ENCODE data around the gene WDR7.

WDR7 gene

DNA sequence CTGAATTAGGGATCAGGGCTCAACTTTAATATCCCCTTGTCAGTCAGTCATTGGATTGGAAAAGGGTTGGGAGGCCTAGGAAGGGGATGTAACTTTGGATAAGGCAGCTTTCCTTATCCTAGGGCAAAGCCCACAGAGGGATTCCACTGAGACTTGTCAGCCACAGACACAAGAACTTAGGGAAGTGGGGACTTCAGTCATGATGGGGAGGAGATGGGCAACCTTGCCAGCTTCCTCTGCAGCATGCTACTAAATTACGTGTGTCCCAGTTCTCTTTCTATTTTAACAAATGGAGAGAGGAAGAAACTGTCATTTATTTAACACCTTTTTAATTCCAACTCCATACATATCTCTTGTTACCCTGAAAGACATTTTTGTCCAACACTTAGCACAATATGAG is 237.8 kb downstream of the WDR7 start:
- Histone ChIP-seq H3K9me3 (replicated peaks; ENCODE audit: insufficient read depth, low read length) (no peaks in the 10 kb centered on the region), H3K4me2 (ENCODE audit: low read depth, low read length) (no peak overlapping the region), H3K36me3 (replicated peaks; ENCODE audit: insufficient read depth, low read length) (no peaks in the 10 kb centered on the region), H3K79me2 (ENCODE audit: low read length) (no peaks in the 10 kb centered on the region), H4K20me1 (ENCODE audit: insufficient read depth, low read length) (no peaks in the 10 kb centered on the region), H3F3A (ENCODE audit: insufficient read depth, low read length) (no peaks in the 10 kb centered on the region), H2AFZ (ENCODE audit: low read length) (no peak overlapping the region), H3K4me1 (ENCODE audit: low read length) (no peaks in the 10 kb centered on the region), H3K4me3 (ENCODE audit: low read length) (no peak overlapping the region), H3K27ac (ENCODE audit: low read length) (no peak overlapping the region), H3K9me2 (replicated peaks; ENCODE audit: insufficient read depth, low read length) (no peaks in the 10 kb centered on the region), H3K27me3 (replicated peaks; ENCODE audit: insufficient read depth, low read length) (no peaks in the 10 kb centered on the region), H3K9ac (ENCODE audit: low read length) (no peak overlapping the region)
- no peak for DNase-seq
- TF ChIP-seq EZH2phosphoT487 (IDR thresholded peaks at IDR 0.05; ENCODE audit: low read length) (no peak), EZH2 (optimal IDR thresholded peaks at IDR 0.05; ENCODE audit: low read depth, low read length) (no peak)
- TF ChIP-seq, protein P1, sequence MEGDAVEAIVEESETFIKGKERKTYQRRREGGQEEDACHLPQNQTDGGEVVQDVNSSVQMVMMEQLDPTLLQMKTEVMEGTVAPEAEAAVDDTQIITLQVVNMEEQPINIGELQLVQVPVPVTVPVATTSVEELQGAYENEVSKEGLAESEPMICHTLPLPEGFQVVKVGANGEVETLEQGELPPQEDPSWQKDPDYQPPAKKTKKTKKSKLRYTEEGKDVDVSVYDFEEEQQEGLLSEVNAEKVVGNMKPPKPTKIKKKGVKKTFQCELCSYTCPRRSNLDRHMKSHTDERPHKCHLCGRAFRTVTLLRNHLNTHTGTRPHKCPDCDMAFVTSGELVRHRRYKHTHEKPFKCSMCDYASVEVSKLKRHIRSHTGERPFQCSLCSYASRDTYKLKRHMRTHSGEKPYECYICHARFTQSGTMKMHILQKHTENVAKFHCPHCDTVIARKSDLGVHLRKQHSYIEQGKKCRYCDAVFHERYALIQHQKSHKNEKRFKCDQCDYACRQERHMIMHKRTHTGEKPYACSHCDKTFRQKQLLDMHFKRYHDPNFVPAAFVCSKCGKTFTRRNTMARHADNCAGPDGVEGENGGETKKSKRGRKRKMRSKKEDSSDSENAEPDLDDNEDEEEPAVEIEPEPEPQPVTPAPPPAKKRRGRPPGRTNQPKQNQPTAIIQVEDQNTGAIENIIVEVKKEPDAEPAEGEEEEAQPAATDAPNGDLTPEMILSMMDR (IDR thresholded peaks at IDR 0.05; ENCODE audit: low read length) = no peak

DNA sequence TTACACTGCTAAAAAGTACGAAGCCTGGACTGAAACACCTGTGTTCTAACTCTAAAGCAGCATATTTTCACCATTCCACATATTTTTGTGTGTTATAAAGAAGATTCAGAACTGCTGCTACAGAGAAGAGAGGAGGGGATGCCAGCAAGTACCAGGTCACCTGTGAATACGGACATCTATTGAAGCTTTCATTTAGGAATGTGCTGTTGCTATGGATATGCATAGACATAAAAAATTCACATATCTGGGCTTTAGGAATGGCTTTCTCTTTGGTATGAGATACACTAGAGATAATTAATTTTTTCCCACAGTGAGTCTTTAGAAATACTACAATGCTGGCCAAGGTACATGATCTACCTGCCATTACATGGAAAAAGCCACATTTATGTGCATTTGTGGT is 238.5 kb downstream of the WDR7 start:
- Histone ChIP-seq H4K20me1 (ENCODE audit: insufficient read depth, low read length) (no peaks in the 10 kb centered on the region), H3K36me3 (replicated peaks; ENCODE audit: insufficient read depth, low read length) (no peaks in the 10 kb centered on the region), H3K4me1 (ENCODE audit: low read length) (no peaks in the 10 kb centered on the region), H3K9me3 (replicated peaks; ENCODE audit: insufficient read depth, low read length) (no peaks in the 10 kb centered on the region), H3K4me3 (ENCODE audit: low read length) (no peak overlapping the region), H3K27me3 (replicated peaks; ENCODE audit: insufficient read depth, low read length) (no peaks in the 10 kb centered on the region), H3K9ac (ENCODE audit: low read length) (no peak overlapping the region), H3F3A (ENCODE audit: insufficient read depth, low read length) (no peaks in the 10 kb centered on the region), H3K79me2 (ENCODE audit: low read length) (no peaks in the 10 kb centered on the region), H3K9me2 (replicated peaks; ENCODE audit: insufficient read depth, low read length) (no peaks in the 10 kb centered on the region), H3K27ac (ENCODE audit: low read length) (no peak overlapping the region), H2AFZ (ENCODE audit: low read length) (no peak overlapping the region), H3K4me2 (ENCODE audit: low read depth, low read length) (no peak overlapping the region)
- no peak for DNase-seq
- TF ChIP-seq EZH2 (optimal IDR thresholded peaks at IDR 0.05; ENCODE audit: low read depth, low read length) (no peak), EZH2phosphoT487 (IDR thresholded peaks at IDR 0.05; ENCODE audit: low read length) (no peak)
- TF ChIP-seq, protein P1 (IDR thresholded peaks at IDR 0.05; ENCODE audit: low read length) = no peak

DNA sequence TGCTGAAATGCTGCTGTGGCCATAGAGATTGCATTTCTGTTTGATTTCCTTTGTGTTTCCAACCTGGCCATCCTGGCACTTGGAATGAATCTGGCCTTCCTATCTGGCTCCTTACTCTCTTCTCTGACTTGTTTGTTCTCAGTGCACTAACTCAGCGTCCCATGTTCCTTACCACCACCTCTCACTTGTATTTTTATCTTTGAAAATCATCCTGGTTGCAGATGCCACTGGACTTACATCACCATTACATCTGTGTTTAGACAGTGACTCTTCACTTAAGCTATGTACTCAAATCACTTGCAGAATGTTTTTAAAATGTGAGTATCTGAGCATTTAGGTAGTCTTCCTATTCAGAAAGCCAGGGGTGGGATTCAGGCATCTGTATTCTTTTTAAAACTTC is 239.5 kb downstream of the WDR7 start:
- Histone ChIP-seq H4K20me1 (ENCODE audit: insufficient read depth, low read length) (no peaks in the 10 kb centered on the region), H3K27me3 (replicated peaks; ENCODE audit: insufficient read depth, low read length) (no peaks in the 10 kb centered on the region), H3K4me3 (ENCODE audit: low read length) (no peak overlapping the region), H3F3A (ENCODE audit: insufficient read depth, low read length) (no peaks in the 10 kb centered on the region), H3K9me3 (replicated peaks; ENCODE audit: insufficient read depth, low read length) (no peaks in the 10 kb centered on the region), H3K79me2 (ENCODE audit: low read length) (no peaks in the 10 kb centered on the region), H3K9ac (ENCODE audit: low read length) (no peak overlapping the region), H2AFZ (ENCODE audit: low read length) (no peak overlapping the region), H3K4me1 (ENCODE audit: low read length) (no peaks in the 10 kb centered on the region), H3K36me3 (replicated peaks; ENCODE audit: insufficient read depth, low read length) (no peaks in the 10 kb centered on the region), H3K9me2 (replicated peaks; ENCODE audit: insufficient read depth, low read length) (no peaks in the 10 kb centered on the region), H3K27ac (ENCODE audit: low read length) (no peak overlapping the region), H3K4me2 (ENCODE audit: low read depth, low read length) (no peak overlapping the region)
- TF ChIP-seq EZH2 (optimal IDR thresholded peaks at IDR 0.05; ENCODE audit: low read depth, low read length) = no peak
- TF ChIP-seq EZH2phosphoT487 (IDR thresholded peaks at IDR 0.05; ENCODE audit: low read length) = no peak
- TF ChIP-seq, protein P1 (IDR thresholded peaks at IDR 0.05; ENCODE audit: low read length) = no peak
- no peak for DNase-seq
